Esophagus muscularis mucosa (tissue), 4 donors: ENCODE results near the gene HCRT. TPM values are rescaled to one million over a fixed set of nuclear protein-coding genes. Genes with fewer than 3 reads are reported as not detected.
A peak's percentile ranks its signal among the peaks of the same experiment; 100 is the strongest.
"Not testable (repeated sequence)": the region's sequence is repeated elsewhere in the genome, so short reads cannot be mapped to it uniquely, and the experiment has no call there.

ENCODE experiments used
- DNase-seq: peaks from one replicate; pipeline ENCODE4 v3.0.0-alpha.2; 2017; ENCODE audit errors: extremely low spot score
- H3K27ac ChIP-seq, 4 donors: fragments of 200-600 bp; sonication (generic); replicated peaks in 1 of 4; 1 replicate in 3 of 4; 2 replicates in 1 of 4; pipeline ENCODE4 v1.5.1; 2016 to 2019; ENCODE audit warnings: mild to moderate bottlenecking in 1 of 4
- H3K27me3 ChIP-seq, 4 donors: fragments of 200-600 bp; sonication (generic); one replicate each; pipeline versions ENCODE4 v1.5.1 to v1.6.0; 2016 to 2019
- H3K36me3 ChIP-seq, 4 donors: fragments of 200-600 bp; sonication (generic); one replicate each; pipeline ENCODE4 v1.5.1; 2016 to 2019
- H3K4me1 ChIP-seq, 4 donors: fragments of 200-600 bp; sonication (generic); one replicate each; pipeline ENCODE4 v1.5.1; 2016 to 2019
- H3K4me3 ChIP-seq, 4 donors: fragments of 200-600 bp; sonication (generic); 1 replicate in 2 of 4; 2 replicates in 2 of 4; pipeline ENCODE4 v1.5.1; 2016 to 2019; ENCODE audit warnings: mild to moderate bottlenecking in 4 of 4, moderate library complexity in 1 of 4
- H3K9me3 ChIP-seq, 4 donors: fragments of 200-600 bp; sonication (generic); 1 replicate in 3 of 4; 2 replicates in 1 of 4; pipeline ENCODE4 v1.5.1; 2016 to 2019
- EP300 ChIP-seq: sonication (generic); formaldehyde crosslinking; IDR thresholded peaks from one replicate; pipeline ENCODE4 v1.6.1; 2017; ENCODE audit warnings: antibody characterized with exemption
- POLR2A ChIP-seq: fragments of 450-650 bp; IDR thresholded peaks from one replicate; pipeline ENCODE4 v1.6.1; 2017; ENCODE audit warnings: antibody characterized with exemption, moderate library complexity, mild to moderate bottlenecking, low read depth
- POLR2AphosphoS5 ChIP-seq, 2 donors: sonication (generic); formaldehyde crosslinking; IDR thresholded peaks; one replicate each; pipeline ENCODE4 v1.6.1; 2017; ENCODE audit warnings: antibody characterized with exemption in 2 of 2
- WGBS: methylation state at CpG from one replicate; pipeline ENCODE4 v1.1.5; 2018; 5-methylcytosine and 5-hydroxymethylcytosine counted together
- intact Hi-C: fragments of 100-400 bp; cut with DNase I; formaldehyde crosslinking; loops from one replicate; pipeline ENCODE4 v1.15.1; 2023
- total RNA-seq, 4 donors: library from RNA; depleted of rRNA; stranded (reverse); fragments of >200 nt; gene quantifications; one replicate each; pipeline versions ENCODE4 v1.1.0 to v1.2.1, GENCODE V29; 2016
- TF ChIP-seq, protein P1 (sequence below), 3 experiments: fragments of 200-600 bp in 2 of 3; fragments of 450-650 bp in 1 of 3; sonication (generic) in 2 of 3; IDR thresholded peaks; one replicate each; pipeline ENCODE4 v1.5.1; 2017 to 2019; ENCODE audit warnings: antibody characterized with exemption in 3 of 3, mild to moderate bottlenecking in 2 of 3, moderate library complexity in 1 of 3

The HCRT gene
- total RNA-seq, 4 donors from 2014 or later = not detected

DNA sequence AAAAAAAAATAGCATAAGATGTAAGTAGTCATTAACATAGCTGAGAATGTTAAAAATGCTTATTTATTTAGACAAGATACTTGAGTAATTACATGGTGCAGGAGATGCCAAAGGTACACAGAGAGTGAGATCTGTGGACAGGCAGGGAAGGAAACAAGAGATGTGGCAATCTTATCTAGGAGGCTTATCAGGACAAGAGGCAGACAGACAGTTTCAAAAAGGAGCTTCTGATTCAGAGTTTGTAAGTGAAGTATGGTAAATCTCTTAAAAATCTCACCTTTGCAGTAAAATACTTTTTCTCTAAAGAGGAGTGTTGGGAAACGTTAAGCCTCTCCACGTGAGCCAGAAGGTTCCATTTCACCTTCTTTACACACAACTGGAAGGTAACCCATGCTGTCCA lies 28.9 kb upstream of the HCRT start:
- 84% methylated on average over 2 of the region's 2 CpGs for WGBS
- intact Hi-C loops = no loop called here
- Histone ChIP-seq H3K4me3 (no peak overlapping the region), H3K36me3 (peaks cover 62 to 98% (median 97%) of the 10 kb centered on the region in 4 donors), H3K27ac (no peak overlapping the region), H3K9me3 (no peaks in the 10 kb centered on the region), H3K4me1 (peaks cover 5 to 21% (median 7%) of the 10 kb centered on the region in 4 donors), H3K27me3 (no peaks in the 10 kb centered on the region)
- DNase-seq = no peak
- TF ChIP-seq EP300 (no peak), POLR2AphosphoS5 (IDR thresholded peaks at IDR 0.05) (no peak), POLR2A (no peak)
- TF ChIP-seq, protein P1, sequence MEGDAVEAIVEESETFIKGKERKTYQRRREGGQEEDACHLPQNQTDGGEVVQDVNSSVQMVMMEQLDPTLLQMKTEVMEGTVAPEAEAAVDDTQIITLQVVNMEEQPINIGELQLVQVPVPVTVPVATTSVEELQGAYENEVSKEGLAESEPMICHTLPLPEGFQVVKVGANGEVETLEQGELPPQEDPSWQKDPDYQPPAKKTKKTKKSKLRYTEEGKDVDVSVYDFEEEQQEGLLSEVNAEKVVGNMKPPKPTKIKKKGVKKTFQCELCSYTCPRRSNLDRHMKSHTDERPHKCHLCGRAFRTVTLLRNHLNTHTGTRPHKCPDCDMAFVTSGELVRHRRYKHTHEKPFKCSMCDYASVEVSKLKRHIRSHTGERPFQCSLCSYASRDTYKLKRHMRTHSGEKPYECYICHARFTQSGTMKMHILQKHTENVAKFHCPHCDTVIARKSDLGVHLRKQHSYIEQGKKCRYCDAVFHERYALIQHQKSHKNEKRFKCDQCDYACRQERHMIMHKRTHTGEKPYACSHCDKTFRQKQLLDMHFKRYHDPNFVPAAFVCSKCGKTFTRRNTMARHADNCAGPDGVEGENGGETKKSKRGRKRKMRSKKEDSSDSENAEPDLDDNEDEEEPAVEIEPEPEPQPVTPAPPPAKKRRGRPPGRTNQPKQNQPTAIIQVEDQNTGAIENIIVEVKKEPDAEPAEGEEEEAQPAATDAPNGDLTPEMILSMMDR (IDR thresholded peaks at IDR 0.05) = no peak

DNA sequence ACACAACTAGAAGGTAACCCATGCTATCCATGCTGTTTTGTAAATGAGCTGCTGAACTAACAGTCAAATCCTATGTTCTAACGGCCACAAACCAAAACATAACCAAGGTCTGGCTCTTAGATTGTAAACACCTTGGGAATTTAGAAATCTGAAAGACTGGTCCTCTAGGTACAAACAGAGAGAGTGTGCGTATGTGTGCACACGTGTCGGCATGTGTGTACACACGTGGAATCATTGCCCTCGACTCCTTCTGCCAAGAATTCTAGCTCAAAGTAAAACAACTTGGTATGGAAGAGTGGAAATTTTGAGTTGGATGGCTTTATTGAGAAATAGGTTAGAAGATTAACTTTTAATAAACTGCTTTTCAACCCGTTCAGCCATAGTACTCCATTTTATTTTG lies 27.1 kb upstream of the HCRT start:
- TF ChIP-seq EP300 (no peak), POLR2AphosphoS5 (IDR thresholded peaks at IDR 0.05) (no peak), POLR2A (no peak)
- TF ChIP-seq, protein P1 (IDR thresholded peaks at IDR 0.05) = no peak
- H3K27ac ChIP-seq = peak overlapping the region; percentile 34 to 52 (median 38)
- WGBS = 69% methylated on average over 7 of the region's 7 CpGs
- intact Hi-C loops = no loop called here
- no peaks in the 10 kb centered on the region for H3K9me3 ChIP-seq
- no peak for DNase-seq
- no peak overlapping the region for H3K4me3 ChIP-seq
- peaks cover 5 to 21% (median 7%) of the 10 kb centered on the region in 4 donors for H3K4me1 ChIP-seq
- H3K36me3 ChIP-seq = peaks cover 62 to 100% (median 96%) of the 10 kb centered on the region in 4 donors
- H3K27me3 ChIP-seq = no peaks in the 10 kb centered on the region

DNA sequence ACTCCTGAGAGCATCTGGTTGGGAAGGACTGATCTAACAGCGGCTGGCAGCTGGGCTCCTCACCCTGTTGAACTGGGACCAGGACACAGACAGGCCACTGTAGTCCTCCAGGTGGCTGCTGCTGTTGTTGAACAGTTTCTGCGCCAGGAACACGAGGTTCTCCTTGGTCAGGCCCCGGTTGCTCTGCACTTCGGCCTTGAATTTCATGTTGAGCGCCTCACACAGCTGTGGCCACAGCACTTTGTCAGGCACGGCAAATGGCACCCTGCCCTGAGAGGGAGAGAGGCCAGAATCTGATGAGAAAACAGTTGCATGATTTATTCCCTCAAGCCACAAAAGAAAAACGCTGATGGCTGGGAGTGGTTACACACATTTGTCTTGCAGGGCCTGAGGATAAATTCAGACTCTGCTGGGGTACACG lies 26.7 kb upstream of the HCRT start:
- peak; percentile 11 to 28 for TF ChIP-seq POLR2AphosphoS5 (IDR thresholded peaks at IDR 0.05)
- WGBS = 55% methylated on average over 7 of the region's 9 CpGs
- peak; percentile 93 for DNase-seq
- H3K4me3 ChIP-seq, H3K9me3 ChIP-seq, H3K27me3 ChIP-seq, intact Hi-C loops: not testable (repeated sequence)
- H3K27ac ChIP-seq = peak overlapping the region; percentile 34 to 52 (median 38)
- peaks cover 5 to 21% (median 7%) of the 10 kb centered on the region in 4 donors for H3K4me1 ChIP-seq
- H3K36me3 ChIP-seq = peaks cover 62 to 100% (median 96%) of the 10 kb centered on the region in 4 donors

DNA sequence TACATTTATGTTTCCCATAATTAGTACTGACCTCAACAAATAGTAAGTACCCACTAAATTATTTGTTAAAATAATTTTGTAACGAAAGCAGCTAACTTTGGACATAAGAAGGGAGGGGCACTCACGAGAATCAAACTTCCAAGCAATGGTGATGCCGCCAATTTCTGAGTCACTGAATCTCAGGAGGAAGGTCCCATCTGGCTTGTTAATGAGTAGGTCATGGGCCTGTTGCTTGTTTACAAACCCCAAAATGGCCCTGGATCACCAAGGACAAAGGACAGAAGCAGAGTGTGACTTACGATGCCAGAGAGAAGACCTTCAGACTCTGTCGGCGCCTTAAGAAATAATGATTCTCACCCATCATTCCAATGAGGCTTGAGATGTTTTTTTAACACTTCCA lies 24.8 kb upstream of the HCRT start:
- TF ChIP-seq POLR2AphosphoS5 (IDR thresholded peaks at IDR 0.05) = no peak
- no peak for TF ChIP-seq POLR2A
- TF ChIP-seq, protein P1 (IDR thresholded peaks at IDR 0.05) = no peak
- TF ChIP-seq EP300 = no peak
- Histone ChIP-seq H3K36me3 (peaks cover 63 to 100% (median 96%) of the 10 kb centered on the region in 4 donors), H3K27ac (no peak overlapping the region), H3K4me1 (peaks cover 5 to 21% (median 7%) of the 10 kb centered on the region in 4 donors), H3K9me3 (no peaks in the 10 kb centered on the region), H3K4me3 (no peak overlapping the region), H3K27me3 (no peaks in the 10 kb centered on the region)
- 86% methylated on average over 6 of the region's 6 CpGs for WGBS
- intact Hi-C loops = no loop called here
- DNase-seq = no peak

DNA sequence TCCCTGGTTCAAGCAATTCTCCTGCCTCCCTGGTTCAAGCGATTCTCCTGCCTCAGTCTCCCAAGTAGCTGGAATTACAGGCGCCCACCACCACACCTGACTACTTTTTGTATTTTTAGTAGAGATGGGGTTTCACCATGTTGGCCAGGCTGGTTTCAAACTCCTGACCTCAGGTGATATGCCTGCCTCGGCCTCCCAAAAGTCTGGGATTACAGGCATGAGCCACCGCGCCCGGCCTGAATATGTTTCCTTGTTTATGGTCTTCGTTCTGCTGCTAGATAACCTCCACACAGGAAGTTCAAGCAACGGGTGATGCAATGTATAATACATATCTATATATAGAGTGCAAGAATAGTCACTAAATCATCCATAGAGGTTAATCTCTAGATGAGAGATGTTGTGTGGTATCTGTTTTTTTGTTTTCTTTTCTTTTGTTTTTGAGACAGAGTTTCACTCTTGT lies 20.9 kb upstream of the HCRT start:
- DNase-seq, H3K27ac ChIP-seq, H3K4me3 ChIP-seq, H3K27me3 ChIP-seq, intact Hi-C loops, H3K4me1 ChIP-seq, H3K9me3 ChIP-seq: not testable (repeated sequence)
- WGBS = 74% methylated on average over 8 of the region's 8 CpGs
- peaks cover 66 to 98% (median 96%) of the 10 kb centered on the region in 4 donors for H3K36me3 ChIP-seq

DNA sequence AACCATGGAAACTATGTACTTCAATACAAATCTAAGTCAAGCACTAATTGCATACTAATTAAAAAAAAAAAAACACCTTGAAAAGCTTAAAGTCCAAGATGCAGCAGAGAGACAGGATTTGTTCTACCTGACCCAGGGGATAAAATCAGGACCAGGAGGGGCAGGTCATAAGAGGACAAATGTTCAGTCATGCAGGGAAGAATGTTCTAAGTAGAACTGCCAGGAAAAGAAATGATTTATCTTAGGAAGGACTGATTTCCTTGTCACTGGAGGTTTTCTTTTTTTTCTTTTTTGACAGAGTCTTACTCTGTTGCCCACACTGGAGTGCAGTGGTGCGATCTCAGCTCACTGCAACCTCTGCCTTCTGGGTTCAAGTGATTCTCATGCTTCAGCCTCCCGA lies 18.1 kb upstream of the HCRT start:
- no peak overlapping the region for H3K4me3 ChIP-seq
- H3K9me3 ChIP-seq = no peaks in the 10 kb centered on the region
- no peak for TF ChIP-seq POLR2AphosphoS5 (IDR thresholded peaks at IDR 0.05)
- TF ChIP-seq, protein P1 (IDR thresholded peaks at IDR 0.05) = no peak
- no peak for TF ChIP-seq EP300
- TF ChIP-seq POLR2A = no peak
- no peak overlapping the region for H3K27ac ChIP-seq
- peaks cover 50 to 89% (median 79%) of the 10 kb centered on the region in 4 donors for H3K36me3 ChIP-seq
- peaks cover 0 to 5% (median 0%) of the 10 kb centered on the region in 4 donors for H3K4me1 ChIP-seq
- no peak for DNase-seq
- WGBS = 97% methylated on average over 2 of the region's 2 CpGs
- intact Hi-C loops = no loop called here
- H3K27me3 ChIP-seq = no peaks in the 10 kb centered on the region
